ENCODE measurements around the gene ANKRD12.

DNA sequence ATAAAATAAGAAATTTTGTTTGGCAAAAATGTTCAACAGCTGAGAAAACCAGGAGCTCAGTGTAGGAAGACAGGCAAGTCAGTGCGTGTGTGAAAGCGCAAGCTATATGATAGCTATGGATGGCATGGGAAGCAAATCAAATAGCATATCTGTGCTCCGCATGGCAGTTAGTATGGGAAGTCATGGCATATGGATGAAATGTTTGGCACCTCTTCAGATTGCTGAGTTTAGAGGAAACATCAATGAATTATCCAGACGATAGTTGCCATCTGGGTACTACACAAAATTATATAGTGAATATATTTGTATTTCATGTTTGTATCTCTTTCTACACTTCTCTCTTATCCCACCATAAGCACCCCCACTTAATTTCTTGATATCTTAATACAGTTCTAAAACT lies 112.1 kb downstream of the ANKRD12 start:
- TF ChIP-seq, protein P1, sequence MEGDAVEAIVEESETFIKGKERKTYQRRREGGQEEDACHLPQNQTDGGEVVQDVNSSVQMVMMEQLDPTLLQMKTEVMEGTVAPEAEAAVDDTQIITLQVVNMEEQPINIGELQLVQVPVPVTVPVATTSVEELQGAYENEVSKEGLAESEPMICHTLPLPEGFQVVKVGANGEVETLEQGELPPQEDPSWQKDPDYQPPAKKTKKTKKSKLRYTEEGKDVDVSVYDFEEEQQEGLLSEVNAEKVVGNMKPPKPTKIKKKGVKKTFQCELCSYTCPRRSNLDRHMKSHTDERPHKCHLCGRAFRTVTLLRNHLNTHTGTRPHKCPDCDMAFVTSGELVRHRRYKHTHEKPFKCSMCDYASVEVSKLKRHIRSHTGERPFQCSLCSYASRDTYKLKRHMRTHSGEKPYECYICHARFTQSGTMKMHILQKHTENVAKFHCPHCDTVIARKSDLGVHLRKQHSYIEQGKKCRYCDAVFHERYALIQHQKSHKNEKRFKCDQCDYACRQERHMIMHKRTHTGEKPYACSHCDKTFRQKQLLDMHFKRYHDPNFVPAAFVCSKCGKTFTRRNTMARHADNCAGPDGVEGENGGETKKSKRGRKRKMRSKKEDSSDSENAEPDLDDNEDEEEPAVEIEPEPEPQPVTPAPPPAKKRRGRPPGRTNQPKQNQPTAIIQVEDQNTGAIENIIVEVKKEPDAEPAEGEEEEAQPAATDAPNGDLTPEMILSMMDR (conservative IDR thresholded peaks at IDR 0.05 in 1 of 2, IDR thresholded peaks at IDR 0.05 in 1 of 2; ENCODE audit: low read depth in 1 of 2, low read length in 2 of 2): no peak
- TF ChIP-seq EZH2 (IDR thresholded peaks at IDR 0.05; ENCODE audit: low read length, missing control alignments): no peak
